K562 (cell line): Measurements from ENCODE around the gene PRELID1. TPM values are rescaled to one million over a fixed set of nuclear protein-coding genes. Genes with fewer than 3 reads are reported as not detected.

Experiments used
- CHD2 ChIP-seq: IDR thresholded peaks from 2 replicates; pipeline ENCODE4 v1.6.1; 2011; ENCODE audit warnings: low read depth, low read length
- CREB1 ChIP-seq, 2 experiments: sonication (generic) in 1 of 2; formaldehyde crosslinking in 1 of 2; IDR thresholded peaks; 2 replicates each; pipeline versions ENCODE4 v1.6.1 to v1.8.0; 2012 to 2022; ENCODE audit warnings: inconsistent platforms in 1 of 2, mild to moderate bottlenecking in 1 of 2, missing genetic modification reagents in 1 of 2, moderate library complexity in 1 of 2
- FUS ChIP-seq: fragments of 200-400 bp; formaldehyde crosslinking; optimal IDR thresholded peaks from 2 replicates; pipeline ENCODE3; 2017; ENCODE audit warnings: low read depth, low read length
- GABPB1 ChIP-seq: sonication (generic); formaldehyde crosslinking; IDR thresholded peaks from 2 replicates; pipeline ENCODE4 v1.8.0; 2022; ENCODE audit warnings: mild to moderate bottlenecking, missing genetic modification reagents
- GATAD2B ChIP-seq: fragments of 450-650 bp; IDR thresholded peaks from 2 replicates; pipeline ENCODE4 v1.6.1; 2017; ENCODE audit warnings: mild to moderate bottlenecking, borderline replicate concordance
- HDAC1 ChIP-seq, 2 experiments: fragments of 450-650 bp; IDR thresholded peaks; 2 replicates each; pipeline ENCODE4 v1.6.1; 2016 to 2017; ENCODE audit warnings: inconsistent platforms in 1 of 2, mild to moderate bottlenecking in 1 of 2, moderate library complexity in 1 of 2
- MED1 ChIP-seq: sonication (generic); formaldehyde crosslinking; IDR thresholded peaks from 2 replicates; pipeline ENCODE4 v1.8.1; 2023; ENCODE audit warnings: missing genetic modification reagents, borderline replicate concordance
- SMARCE1 ChIP-seq: fragments of 450-650 bp; IDR thresholded peaks from 2 replicates; pipeline ENCODE4 v1.7.1; 2016; ENCODE audit warnings: mild to moderate bottlenecking
- YBX1 ChIP-seq: fragments of 450-650 bp; IDR thresholded peaks from 2 replicates; pipeline ENCODE4 v1.7.1; 2016; ENCODE audit warnings: mild to moderate bottlenecking
- ZBTB40 ChIP-seq, 2 experiments: fragments of 450-650 bp in 1 of 2; sonication (generic) in 1 of 2; formaldehyde crosslinking in 1 of 2; IDR thresholded peaks; 2 replicates each; pipeline versions ENCODE4 v1.7.1 to v1.9.0; 2016 to 2022; ENCODE audit warnings: inconsistent platforms in 1 of 2, mild to moderate bottlenecking in 1 of 2, missing genetic modification reagents in 1 of 2
- ZSCAN32 ChIP-seq: fragments of 450-650 bp; formaldehyde crosslinking; IDR thresholded peaks from 2 replicates; pipeline ENCODE4 v1.4.0; 2020; ENCODE audit warnings: mild to moderate bottlenecking, moderate library complexity
- polyA plus RNA-seq, 8 experiments: library from polyadenylated mRNA; depleted of rRNA in 4 of 8; stranded (reverse) in 5 of 8; unstranded in 3 of 8; fragments of >200 nt; fragmentation: Nextera tagmentation in 2 of 8; fragmentation: Illumina TruSeq in 1 of 8; extraction: Ambion mirVana in 2 of 8; extraction: Trizol in 1 of 8; gene quantifications; 2 replicates each; pipeline versions ENCODE4 v1.2.1 to v1.2.3, GENCODE V29; 2011 to 2014; ENCODE audit warnings: inconsistent platforms in 1 of 8, missing spikeins in 1 of 8
- total RNA-seq, 7 experiments: library from RNA; depleted of rRNA in 6 of 7; stranded (reverse); fragments of >200 nt in 6 of 7; fragmentation: Illumina TruSeq in 2 of 7; extraction: Trizol in 2 of 7; gene quantifications; 2 replicates each; pipeline versions ENCODE4 v1.2.1 to v1.2.3, GENCODE V29; 2011 to 2021; ENCODE audit warnings: low replicate concordance in 1 of 7
- TF ChIP-seq, protein P1 (sequence below): fragments of 450-650 bp; conservative IDR thresholded peaks from 2 replicates; pipeline ENCODE4 v1.6.1; 2016; ENCODE audit warnings: missing genetic modification characterization, low read depth, mild to moderate bottlenecking, missing compliant biosample characterization, moderate library complexity
- TF ChIP-seq, protein P2 (sequence below): fragments of 450-650 bp; formaldehyde crosslinking; IDR thresholded peaks from 2 replicates; pipeline ENCODE4 v1.4.0; 2022; ENCODE audit warnings: missing genetic modification characterization

PRELID1 gene
- total and polyA plus RNA-seq, 9 of the 15 experiments (the other 6 are each of a cell fraction or from before 2014, with no cell fraction given), result 40.1 to 484 (median 340) TPM

DNA sequence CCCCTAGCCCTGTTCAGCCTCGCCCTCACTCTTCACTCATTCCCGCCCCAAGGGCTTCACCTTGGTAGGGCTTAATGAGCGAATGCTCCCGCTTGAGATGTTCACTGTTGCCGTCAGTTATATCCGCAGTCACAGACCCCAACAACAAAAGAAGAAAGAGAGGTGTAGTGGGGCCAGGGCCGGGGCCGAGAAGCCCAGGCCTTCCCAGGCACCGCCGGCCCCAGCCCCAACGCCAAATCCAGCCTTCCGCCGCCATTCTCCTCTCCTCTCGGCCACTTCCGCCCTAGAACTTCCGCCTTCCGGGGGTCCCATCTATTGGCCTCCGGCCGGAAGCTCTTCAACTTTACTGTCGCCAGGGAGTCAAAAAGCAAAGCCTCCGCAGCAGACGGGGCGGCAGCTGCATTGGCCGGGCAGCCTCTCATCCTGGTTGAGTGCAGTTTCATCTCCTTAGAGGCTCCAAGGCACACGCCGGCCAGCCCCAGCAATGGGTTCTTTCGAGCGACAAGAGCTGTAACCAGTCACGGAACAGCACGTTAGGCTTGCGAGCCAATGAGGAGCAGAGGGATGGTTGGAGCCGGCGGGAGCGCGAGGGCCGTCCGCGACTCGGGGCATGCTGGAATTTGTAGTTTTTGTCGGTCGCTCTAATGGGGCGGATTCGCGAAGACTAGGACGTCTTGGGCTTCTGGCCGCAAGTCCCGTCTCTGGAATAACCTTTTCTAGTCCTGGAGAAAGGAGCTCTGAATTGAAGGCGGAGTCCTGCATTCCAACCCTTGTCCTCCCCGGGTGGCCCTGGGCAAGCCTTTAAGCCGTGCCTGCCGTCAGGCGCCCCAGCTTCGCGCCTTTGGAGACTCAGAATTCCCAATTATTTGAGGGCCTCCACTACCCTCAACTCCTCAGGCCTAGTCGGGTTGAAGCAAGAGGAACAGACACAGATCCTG lies 48.1 kb downstream of the PRELID1 start, which contains the start of gene LMAN2 (continued):
- peak; percentile 99 for TF ChIP-seq ZBTB40 (IDR thresholded peaks at IDR 0.05)
- no peak for TF ChIP-seq ZBTB40 (CRISPR knock-in tag; IDR thresholded peaks at IDR 0.05)
- peak; percentile 99 for TF ChIP-seq GABPB1 (CRISPR knock-in tag)
- TF ChIP-seq GATAD2B, result peak; percentile 78; the same call in 1 of the 2 replicates
- no peak for TF ChIP-seq MED1
- TF ChIP-seq CREB1 (IDR thresholded peaks at IDR 0.05), result peak; percentile 71
- TF ChIP-seq CREB1 (CRISPR knock-in tag; IDR thresholded peaks at IDR 0.05), result peak; percentile 81
- TF ChIP-seq, protein P1, sequence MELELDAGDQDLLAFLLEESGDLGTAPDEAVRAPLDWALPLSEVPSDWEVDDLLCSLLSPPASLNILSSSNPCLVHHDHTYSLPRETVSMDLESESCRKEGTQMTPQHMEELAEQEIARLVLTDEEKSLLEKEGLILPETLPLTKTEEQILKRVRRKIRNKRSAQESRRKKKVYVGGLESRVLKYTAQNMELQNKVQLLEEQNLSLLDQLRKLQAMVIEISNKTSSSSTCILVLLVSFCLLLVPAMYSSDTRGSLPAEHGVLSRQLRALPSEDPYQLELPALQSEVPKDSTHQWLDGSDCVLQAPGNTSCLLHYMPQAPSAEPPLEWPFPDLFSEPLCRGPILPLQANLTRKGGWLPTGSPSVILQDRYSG (tag), result no peak
- peak; percentile 86 for TF ChIP-seq CHD2
- TF ChIP-seq YBX1, result no peak
- TF ChIP-seq FUS, result no peak
- 0 out of 2 replicates have a peak, but pooled peaks have one; percentile 16 for TF ChIP-seq SMARCE1
- peak; percentile 52; the same call in 1 of the 2 replicates for TF ChIP-seq ZSCAN32 (CRISPR knock-in tag)
- TF ChIP-seq, protein P2, sequence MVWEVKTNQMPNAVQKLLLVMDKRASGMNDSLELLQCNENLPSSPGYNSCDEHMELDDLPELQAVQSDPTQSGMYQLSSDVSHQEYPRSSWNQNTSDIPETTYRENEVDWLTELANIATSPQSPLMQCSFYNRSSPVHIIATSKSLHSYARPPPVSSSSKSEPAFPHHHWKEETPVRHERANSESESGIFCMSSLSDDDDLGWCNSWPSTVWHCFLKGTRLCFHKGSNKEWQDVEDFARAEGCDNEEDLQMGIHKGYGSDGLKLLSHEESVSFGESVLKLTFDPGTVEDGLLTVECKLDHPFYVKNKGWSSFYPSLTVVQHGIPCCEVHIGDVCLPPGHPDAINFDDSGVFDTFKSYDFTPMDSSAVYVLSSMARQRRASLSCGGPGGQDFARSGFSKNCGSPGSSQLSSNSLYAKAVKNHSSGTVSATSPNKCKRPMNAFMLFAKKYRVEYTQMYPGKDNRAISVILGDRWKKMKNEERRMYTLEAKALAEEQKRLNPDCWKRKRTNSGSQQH (CRISPR knock-in tag), result 0 out of 2 replicates have a peak, but pooled peaks have one; percentile 50
- peak; percentile 67 to 93 for TF ChIP-seq HDAC1 (IDR thresholded peaks at IDR 0.05)
